HepG2 (cell line): Measurements from ENCODE around the gene EGFL8. TPM values are rescaled to one million over a fixed set of nuclear protein-coding genes. Genes with fewer than 3 reads are reported as not detected.

ENCODE experiments used
- ATAC-seq: fragments of 200-7000 bp; cut with Tn5 transposase; 3 replicates; pipeline ENCODE4 v1.9.1; 2020; ENCODE audit warnings: mild to moderate bottlenecking, moderate library complexity
- BruUV-seq: library from RNA; stranded (reverse); fragments of 400-500 nt; replicated peaks from 2 replicates; lab custom pipeline; 2021; lab: Mats Ljungman, UMichigan
- CTCF ChIA-PET: fragments of 300-600 bp; formaldehyde crosslinking; extraction: SDS; loops from one replicate; lab custom pipeline; 2021; ENCODE audit warnings: low total read pairs, inconsistent platforms, low intra/inter-chr PET ratio; lab: Yijun Ruan, JAX
- POLR2A ChIA-PET: fragments of 350-600 bp; sonication (Branson Sonifier 250); formaldehyde crosslinking; loops from one replicate; lab custom pipeline; 2020; ENCODE audit warnings: antibody characterized with exemption, inconsistent platforms; lab: Yijun Ruan, JAX
- DNase-seq: peaks from one replicate; pipeline ENCODE4 v3.0.0-alpha.2; 2015; ENCODE audit warnings: low spot score
- FAIRE-seq: peaks from 3 replicates; lab custom pipeline; 2011; peaks lifted over from hg19 to GRCh38; lab: Jason Lieb, UNC
- H2AFZ ChIP-seq: one replicate; pipeline ENCODE4 v1.6.1; 2011; ENCODE audit warnings: low read length, inconsistent platforms
- H3K27ac ChIP-seq: fragments of 300-600 bp; 3 replicates; pipeline ENCODE4 v1.8.0; 2011; ENCODE audit warnings: mixed run types, mild to moderate bottlenecking, mixed read lengths, low read length, inconsistent platforms; ENCODE audit not compliant: insufficient read depth; ENCODE audit errors: extremely low read length
- H3K27me3 ChIP-seq, 2 experiments: fragments of 200-600 bp in 1 of 2; 2 replicates in 1 of 2; 3 replicates in 1 of 2; pipeline versions ENCODE4 v1.6.0 to v1.8.0; 2011; ENCODE audit warnings: low read length in 2 of 2, mild to moderate bottlenecking in 2 of 2, moderate library complexity in 2 of 2, inconsistent platforms in 1 of 2; ENCODE audit not compliant: insufficient read depth in 2 of 2, control insufficient read depth in 1 of 2
- H3K36me3 ChIP-seq, 2 experiments: fragments of 200-600 bp in 1 of 2; replicated peaks in 1 of 2; 2 replicates in 1 of 2; 3 replicates in 1 of 2; pipeline versions ENCODE4 v1.5.1 to v1.8.0; 2011; ENCODE audit warnings: low read length in 2 of 2, inconsistent platforms in 1 of 2; ENCODE audit not compliant: insufficient read depth in 2 of 2, control insufficient read depth in 1 of 2
- H3K4me1 ChIP-seq: 2 replicates; pipeline ENCODE4 v1.5.1; 2012; ENCODE audit warnings: low read length, inconsistent platforms; ENCODE audit not compliant: insufficient read depth
- H3K4me2 ChIP-seq: 2 replicates; pipeline ENCODE4 v1.6.0; 2011; ENCODE audit warnings: low read depth, low read length, inconsistent platforms
- H3K4me3 ChIP-seq, 3 experiments: fragments of 200-600 bp in 1 of 3; sonication (generic), shearing (Covaris generic) in 1 of 3; replicated peaks in 1 of 3; 2 replicates each; pipeline ENCODE4 v1.5.1; 2011 to 2016; ENCODE audit warnings: low read length in 3 of 3, inconsistent platforms in 2 of 3, low read depth in 2 of 3, mild to moderate bottlenecking in 2 of 3, control low read depth in 1 of 3, mixed read lengths in 1 of 3; ENCODE audit not compliant: insufficient read depth in 1 of 3
- H3K79me2 ChIP-seq: one replicate; pipeline ENCODE4 v1.6.1; 2011; ENCODE audit warnings: low read length, inconsistent platforms; ENCODE audit not compliant: insufficient read depth
- H3K9ac ChIP-seq: 2 replicates; pipeline ENCODE4 v1.6.0; 2011; ENCODE audit warnings: mild to moderate bottlenecking, low read depth, low read length, inconsistent platforms; ENCODE audit not compliant: insufficient read depth
- H3K9me3 ChIP-seq: 2 replicates; pipeline ENCODE4 v1.5.1; 2012; ENCODE audit warnings: mild to moderate bottlenecking, low read length
- H4K20me1 ChIP-seq: 2 replicates; pipeline ENCODE4 v1.6.0; 2011; ENCODE audit warnings: inconsistent platforms, mild to moderate bottlenecking, low read length, moderate library complexity; ENCODE audit not compliant: insufficient read depth
- AGO2 ChIP-seq: fragments of 200-400 bp; formaldehyde crosslinking; optimal IDR thresholded peaks from 2 replicates; pipeline ENCODE3; 2017; ENCODE audit warnings: mild to moderate bottlenecking, low read depth, low read length, moderate library complexity
- NCOA5 ChIP-seq: sonication (generic); formaldehyde crosslinking; IDR thresholded peaks from 2 replicates; pipeline ENCODE4 v1.4.0; 2020; ENCODE audit warnings: missing genetic modification reagents
- NR0B2 ChIP-seq: sonication (generic); formaldehyde crosslinking; IDR thresholded peaks from 2 replicates; pipeline ENCODE4 v1.4.0; 2020; ENCODE audit warnings: mild to moderate bottlenecking, missing genetic modification reagents
- RBFOX2 ChIP-seq: fragments of 200-400 bp; formaldehyde crosslinking; IDR thresholded peaks from 2 replicates; pipeline ENCODE4 v1.6.1; 2017; ENCODE audit warnings: low read depth, mild to moderate bottlenecking, low read length
- RFXAP ChIP-seq: sonication (generic); formaldehyde crosslinking; IDR thresholded peaks from 2 replicates; pipeline ENCODE4 v1.4.0; 2020; ENCODE audit warnings: missing genetic modification reagents, borderline replicate concordance
- SAFB2 ChIP-seq: sonication (generic); formaldehyde crosslinking; IDR thresholded peaks from 2 replicates; pipeline ENCODE4 v1.5.1; 2020; ENCODE audit warnings: missing genetic modification reagents, low read depth, mild to moderate bottlenecking, borderline replicate concordance
- ZBTB4 ChIP-seq: sonication (generic); formaldehyde crosslinking; IDR thresholded peaks from 2 replicates; pipeline ENCODE4 v1.4.0; 2020; ENCODE audit warnings: missing genetic modification reagents, mild to moderate bottlenecking, borderline replicate concordance
- ZNF687 ChIP-seq: sonication (generic); formaldehyde crosslinking; IDR thresholded peaks from 2 replicates; pipeline ENCODE4 v1.5.1; 2020; ENCODE audit warnings: mild to moderate bottlenecking, missing genetic modification reagents, moderate library complexity
- WGBS: methylation state at CpG from one replicate; pipeline ENCODE4 v1.1.6; 2017; ENCODE audit warnings: low lambda C conversion rate; 5-methylcytosine and 5-hydroxymethylcytosine counted together
- in situ Hi-C: cut with HindIII; loops from 2 replicates; pipeline ENCODE4 v1.10.0; 2017; ENCODE audit warnings: low pct_unique_long_range_greater_than_20kb; ENCODE audit not compliant: extremely low pct_ligation_motif_present
- intact Hi-C: fragments of 100-400 bp; cut with micrococcal nuclease; formaldehyde crosslinking; loops from one replicate; pipeline ENCODE4 v1.10.0; 2022; ENCODE audit not compliant: unreplicated experiment
- polyA plus RNA-seq, 8 experiments: library from polyadenylated mRNA; depleted of rRNA in 3 of 8; stranded (reverse) in 7 of 8; unstranded in 1 of 8; fragments of >200 nt; fragmentation: Illumina TruSeq in 4 of 8; extraction: Trizol in 4 of 8; gene quantifications; 2 replicates each; pipeline versions ENCODE4 v1.2.1 to v1.2.3, GENCODE V29; 2011 to 2016; ENCODE audit warnings: low read depth in 4 of 8, missing spikeins in 1 of 8, mixed read lengths in 1 of 8; ENCODE audit not compliant: insufficient read depth in 1 of 8
- total RNA-seq, 5 experiments: library from RNA; depleted of rRNA; stranded (reverse); fragments of >200 nt; fragmentation: Illumina TruSeq; extraction: Trizol; gene quantifications; 2 replicates each; pipeline ENCODE4 v1.2.3, GENCODE V29; 2016; ENCODE audit warnings: low read depth in 1 of 5

Gene EGFL8
- total and polyA plus RNA-seq, 2 of the 13 experiments (the other 11 are each of a cell fraction or from before 2014, with no cell fraction given) = 10.0 to 11.5 TPM

- no peaks in the 10 kb centered on the region; a peak in 1 of 5 replicates for H3K27me3 ChIP-seq
- peaks cover 18 to 52% of the 10 kb centered on the region in 2 experiments for H3K36me3 ChIP-seq
- WGBS = over 99% methylated on average over 11 of the region's 11 CpGs
- ChIA-PET POLR2A (no interaction called here), CTCF (no interaction called here)
- no TSS peak for BruUV-seq
- H3K4me1 ChIP-seq = peaks cover 30% of the 10 kb centered on the region
- peaks cover 31% of the 10 kb centered on the region for H3K79me2 ChIP-seq
- in situ Hi-C loops = no loop called here
- no peak overlapping the region for H3K4me3 ChIP-seq
- no peak overlapping the region for H2AFZ ChIP-seq
- no peak overlapping the region for H3K4me2 ChIP-seq
- ATAC-seq = no peak
- no peaks in the 10 kb centered on the region for H4K20me1 ChIP-seq
- H3K9ac ChIP-seq = no peak overlapping the region
- TF ChIP-seq ZNF687 (CRISPR knock-in tag) (0 out of 2 replicates have a peak, but pooled peaks have one; percentile 13), NCOA5 (CRISPR knock-in tag) (no peak)
- H3K9me3 ChIP-seq = no peaks in the 10 kb centered on the region
- no peak overlapping the region for H3K27ac ChIP-seq
- no peak for FAIRE-seq
- DNase-seq = no peak
- intact Hi-C loops = no loop called here
These were observed 5.9 kb downstream of the EGFL8 start for GRCh38 chr6:32170294-32170693.

- WGBS = 98% methylated on average over 6 of the region's 6 CpGs
- H3K27me3 ChIP-seq = no peaks in the 10 kb centered on the region; a peak in 1 of 5 replicates
- ChIA-PET POLR2A (no interaction called here), CTCF (no interaction called here)
- in situ Hi-C loops (no loop called here), intact Hi-C loops (no loop called here)
- H4K20me1 ChIP-seq = no peaks in the 10 kb centered on the region
- peaks cover 17 to 46% of the 10 kb centered on the region in 2 experiments for H3K36me3 ChIP-seq
- DNase-seq = no peak
- H3K79me2 ChIP-seq = peaks cover 36% of the 10 kb centered on the region
- peaks cover 32% of the 10 kb centered on the region for H3K4me1 ChIP-seq
- no peak overlapping the region for H2AFZ ChIP-seq
- no peak overlapping the region for H3K27ac ChIP-seq
- H3K9ac ChIP-seq = no peak overlapping the region
- BruUV-seq = no TSS peak
- H3K4me2 ChIP-seq = no peak overlapping the region
- H3K4me3 ChIP-seq = no peak overlapping the region
- H3K9me3 ChIP-seq = no peaks in the 10 kb centered on the region
- FAIRE-seq = no peak
- ATAC-seq = no peak
- TF ChIP-seq RFXAP (CRISPR knock-in tag) = no peak
- TF ChIP-seq RBFOX2 = 0 out of 2 replicates have a peak, but pooled peaks have one; percentile 26
- TF ChIP-seq SAFB2 (CRISPR knock-in tag) = no peak
- 0 out of 2 replicates have a peak, but pooled peaks have one; percentile 27 for TF ChIP-seq NR0B2 (CRISPR knock-in tag)
- no peak for TF ChIP-seq ZBTB4 (CRISPR knock-in tag)
- peak; percentile 24 for TF ChIP-seq AGO2
These were observed 6.8 kb downstream of the EGFL8 start for GRCh38 chr6:32171234-32171633.
